DMS53 treated with DMSO at 0.1 percent for 48 hours (cell line): Measurements from ENCODE around the gene RABGAP1L.
"Not testable (repeated sequence)": the region's sequence is repeated elsewhere in the genome, so short reads cannot be mapped to it uniquely, and the experiment has no call there.

ENCODE experiments used
- DNase-seq: peaks from one replicate; lab custom pipeline; 2025; ENCODE audit not compliant: unreplicated experiment; lab: John Stamatoyannopoulos, UW

Gene RABGAP1L

GRCh38 chr1:174794861-174795260, 635.5 kb downstream of the RABGAP1L start:
- peak; percentile 70 for DNase-seq

- no peak for DNase-seq
These were observed 636.5 kb downstream of the RABGAP1L start for GRCh38 chr1:174795806-174796205.

GRCh38 chr1:174797398-174797797, 638.1 kb downstream of the RABGAP1L start:
- no peak for DNase-seq

- DNase-seq = peak; percentile 67
These were observed 639.8 kb downstream of the RABGAP1L start for GRCh38 chr1:174799136-174799479.

GRCh38 chr1:174800216-174800851, 641.0 kb downstream of the RABGAP1L start:
- DNase-seq = no peak

GRCh38 chr1:174800876-174801275, 641.6 kb downstream of the RABGAP1L start:
- no peak for DNase-seq

GRCh38 chr1:174809755-174810280, 650.5 kb downstream of the RABGAP1L start:
- no peak for DNase-seq

GRCh38 chr1:174812016-174812415, 652.7 kb downstream of the RABGAP1L start:
- no peak for DNase-seq

GRCh38 chr1:174812656-174813055, 653.3 kb downstream of the RABGAP1L start:
- no peak for DNase-seq

GRCh38 chr1:174815036-174815435, 655.7 kb downstream of the RABGAP1L start:
- DNase-seq = peak; percentile 47

- no peak for DNase-seq
These were observed 656.2 kb downstream of the RABGAP1L start for GRCh38 chr1:174815474-174815908.

GRCh38 chr1:174816621-174817020, 657.3 kb downstream of the RABGAP1L start:
- DNase-seq = not testable (repeated sequence)

GRCh38 chr1:174818014-174818616, 658.8 kb downstream of the RABGAP1L start:
- DNase-seq = no peak

GRCh38 chr1:174818951-174819350, 659.6 kb downstream of the RABGAP1L start:
- DNase-seq = no peak

GRCh38 chr1:174819596-174819995, 660.3 kb downstream of the RABGAP1L start:
- no peak for DNase-seq

- DNase-seq = no peak
These were observed 665.8 kb downstream of the RABGAP1L start for GRCh38 chr1:174825127-174825526.

- no peak for DNase-seq
These were observed 666.5 kb downstream of the RABGAP1L start for GRCh38 chr1:174825806-174826205.

GRCh38 chr1:174828264-174828663, 668.9 kb downstream of the RABGAP1L start:
- no peak for DNase-seq

GRCh38 chr1:174829990-174830389, 670.7 kb downstream of the RABGAP1L start:
- DNase-seq = no peak

GRCh38 chr1:174836543-174836942, 677.2 kb downstream of the RABGAP1L start:
- no peak for DNase-seq

GRCh38 chr1:174837386-174837785, 678.1 kb downstream of the RABGAP1L start:
- no peak for DNase-seq

- DNase-seq = no peak
These were observed 679.9 kb downstream of the RABGAP1L start for GRCh38 chr1:174839211-174839610.

GRCh38 chr1:174841747-174842146, 682.4 kb downstream of the RABGAP1L start:
- DNase-seq = no peak
